Measurements from ENCODE around the gene SCUBE3. TPM values are rescaled to one million over a fixed set of nuclear protein-coding genes. Genes with fewer than 3 reads are reported as not detected.
A peak's percentile ranks its signal among the peaks of the same experiment; 100 is the strongest.

The SCUBE3 gene
- total and polyA plus RNA-seq, 9 of the 15 experiments (the other 6 are each of a cell fraction or from before 2014, with no cell fraction given) = 0.01 to 0.11 TPM; not detected in 7

DNA sequence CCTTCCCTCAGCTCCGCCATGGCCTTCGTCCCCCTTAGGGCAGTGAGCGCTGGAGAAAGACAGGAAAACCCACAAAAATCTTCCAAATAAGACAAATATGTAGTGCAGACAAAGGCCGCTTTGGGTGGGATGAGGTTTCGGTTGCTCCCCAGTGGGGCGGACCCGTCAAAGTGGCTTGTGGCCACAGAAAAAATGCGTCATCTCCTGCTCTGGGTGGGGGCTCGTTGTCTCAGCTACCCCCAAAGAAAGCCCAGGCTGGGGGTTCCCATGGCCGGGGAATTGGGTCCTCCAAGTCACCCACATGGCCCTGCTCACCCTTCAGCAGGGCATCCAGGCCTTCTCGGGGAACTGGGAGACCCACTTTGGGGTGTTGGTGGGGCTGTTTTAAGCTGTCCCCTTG lies 21.9 kb upstream of the SCUBE3 start:
- no peaks in the 10 kb centered on the region for H3K9me3 ChIP-seq (replicated peaks; ENCODE audit: control insufficient read depth, insufficient read depth, low read depth, low read length)
- BruUV-seq (replicated peaks) = no TSS peak
- no peaks in the 10 kb centered on the region for H3K36me3 ChIP-seq (ENCODE audit: control insufficient read depth, insufficient read depth, low read length)
- 0 out of 4 replicates have a peak overlapping the region, but pooled peaks of 1 of the 2 experiments have one; percentile 7 for H3K9ac ChIP-seq (ENCODE audit: insufficient read depth in 1 of 2, low read depth in 2 of 2, low read length in 2 of 2)
- peaks cover 4 to 12% of the 10 kb centered on the region in 2 experiments; a peak in 3 of 5 replicates for H3K4me1 ChIP-seq (replicated peaks in 1 of 2; ENCODE audit: control insufficient read depth in 2 of 2, insufficient read depth in 2 of 2, low read length in 2 of 2)
- no peaks in the 10 kb centered on the region for H3K79me2 ChIP-seq (ENCODE audit: control insufficient read depth, insufficient read depth, low read length)
- H3K4me2 ChIP-seq (ENCODE audit: insufficient read depth, low read length) = no peak overlapping the region
- TF ChIP-seq, protein P1, sequence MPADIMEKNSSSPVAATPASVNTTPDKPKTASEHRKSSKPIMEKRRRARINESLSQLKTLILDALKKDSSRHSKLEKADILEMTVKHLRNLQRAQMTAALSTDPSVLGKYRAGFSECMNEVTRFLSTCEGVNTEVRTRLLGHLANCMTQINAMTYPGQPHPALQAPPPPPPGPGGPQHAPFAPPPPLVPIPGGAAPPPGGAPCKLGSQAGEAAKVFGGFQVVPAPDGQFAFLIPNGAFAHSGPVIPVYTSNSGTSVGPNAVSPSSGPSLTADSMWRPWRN (IDR thresholded peaks at IDR 0.05; ENCODE audit: low read depth) = no peak
- TF ChIP-seq, protein P2, sequence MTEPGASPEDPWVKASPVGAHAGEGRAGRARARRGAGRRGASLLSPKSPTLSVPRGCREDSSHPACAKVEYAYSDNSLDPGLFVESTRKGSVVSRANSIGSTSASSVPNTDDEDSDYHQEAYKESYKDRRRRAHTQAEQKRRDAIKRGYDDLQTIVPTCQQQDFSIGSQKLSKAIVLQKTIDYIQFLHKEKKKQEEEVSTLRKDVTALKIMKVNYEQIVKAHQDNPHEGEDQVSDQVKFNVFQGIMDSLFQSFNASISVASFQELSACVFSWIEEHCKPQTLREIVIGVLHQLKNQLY (CRISPR knock-in tag; conservative IDR thresholded peaks at IDR 0.05) = no peak
- TF ChIP-seq TOE1 (IDR thresholded peaks at IDR 0.05; ENCODE audit: borderline replicate concordance) = no peak
- TF ChIP-seq TOE1 (CRISPR knock-in tag; IDR thresholded peaks at IDR 0.05; ENCODE audit: borderline replicate concordance, low read depth) = no peak
- no peak for TF ChIP-seq ZNF175 (CRISPR knock-in tag; IDR thresholded peaks at IDR 0.05; ENCODE audit: low read depth)
- TF ChIP-seq, protein P3, sequence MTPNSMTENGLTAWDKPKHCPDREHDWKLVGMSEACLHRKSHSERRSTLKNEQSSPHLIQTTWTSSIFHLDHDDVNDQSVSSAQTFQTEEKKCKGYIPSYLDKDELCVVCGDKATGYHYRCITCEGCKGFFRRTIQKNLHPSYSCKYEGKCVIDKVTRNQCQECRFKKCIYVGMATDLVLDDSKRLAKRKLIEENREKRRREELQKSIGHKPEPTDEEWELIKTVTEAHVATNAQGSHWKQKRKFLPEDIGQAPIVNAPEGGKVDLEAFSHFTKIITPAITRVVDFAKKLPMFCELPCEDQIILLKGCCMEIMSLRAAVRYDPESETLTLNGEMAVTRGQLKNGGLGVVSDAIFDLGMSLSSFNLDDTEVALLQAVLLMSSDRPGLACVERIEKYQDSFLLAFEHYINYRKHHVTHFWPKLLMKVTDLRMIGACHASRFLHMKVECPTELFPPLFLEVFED (CRISPR knock-in tag; conservative IDR thresholded peaks at IDR 0.05) = no peak
- ChIA-PET POLR2A (interaction anchor here (0.6 kb wide), 1 partner anchor 1810 kb away, joined by 3 read pairs; no protein-coding TSS in a partner anchor), CTCF (ENCODE audit: low intra/inter-chr PET ratio) (no interaction called here)
- no peaks in the 10 kb centered on the region for H3K9me1 ChIP-seq (ENCODE audit: control insufficient read depth, insufficient read depth, low read length)
- DNase-seq (ENCODE audit: extremely low read depth in 1 of 4, low spot score in 3 of 4) = no peak
- in situ Hi-C loops (cut with MboI) = no loop called here
- intact Hi-C loops (cut with micrococcal nuclease) = no loop called here
- ATAC-seq = no peak
- no peak overlapping the region for H3K27ac ChIP-seq (ENCODE audit: extremely low read depth, low read depth, low read length)
- no peak overlapping the region for H2AFZ ChIP-seq (ENCODE audit: low read depth, low read length)
- H3K27me3 ChIP-seq (ENCODE audit: control insufficient read depth in 2 of 2, insufficient read depth in 2 of 2, low read length in 2 of 2) = peaks cover 10 to 22% of the 10 kb centered on the region in 2 experiments; a peak in 3 of 5 replicates
- H4K20me1 ChIP-seq (replicated peaks; ENCODE audit: control insufficient read depth, insufficient read depth, low read length) = no peaks in the 10 kb centered on the region
- 22% methylated on average over 11 of the region's 11 CpGs for WGBS (ENCODE audit: insufficient coverage, low coverage, missing lambda C conversion rate)
- FAIRE-seq = no peak
- H3K4me3 ChIP-seq = no peak overlapping the region
